ENCODE measurements around the gene ACSS1.

ACSS1 gene

DNA sequence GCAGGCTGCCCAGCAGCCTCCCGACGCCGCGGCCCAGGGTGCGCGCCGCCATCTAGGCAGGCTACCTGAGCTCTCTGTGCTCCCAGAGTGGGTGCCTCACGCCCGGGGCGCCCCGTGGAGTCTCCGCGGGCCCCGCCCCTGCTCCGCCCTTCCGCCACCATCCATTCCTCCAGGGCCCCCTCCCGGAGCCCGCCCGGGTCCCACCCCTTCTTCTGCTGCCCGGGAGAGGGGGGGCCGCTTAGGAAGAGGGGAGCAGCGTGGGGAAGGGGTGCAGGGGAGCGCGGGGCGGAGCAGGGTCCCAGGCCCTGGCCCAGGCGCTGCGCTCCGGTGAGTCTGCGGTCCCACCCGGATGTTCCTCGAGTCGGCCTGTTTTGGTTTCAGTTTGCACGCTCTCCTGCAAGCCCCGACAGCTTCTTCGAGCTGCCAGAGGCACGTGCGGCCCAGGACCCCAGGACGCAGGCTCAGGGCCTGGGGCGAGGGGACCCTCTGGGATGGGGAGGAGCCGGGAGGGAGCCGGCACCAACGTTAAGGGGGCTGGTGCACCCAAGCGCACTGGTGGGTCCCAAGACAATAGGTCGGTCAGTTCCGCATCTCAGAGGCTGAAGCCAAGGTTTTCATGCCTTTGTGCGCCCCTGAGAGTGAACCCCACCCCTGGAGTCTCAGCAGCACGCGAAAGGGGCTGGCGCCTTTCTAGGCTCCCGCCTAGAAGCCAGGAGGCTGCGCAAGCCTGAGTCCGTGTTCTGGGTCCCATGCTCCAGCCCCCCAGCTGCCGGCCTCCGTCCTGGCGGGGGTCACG, at the start of gene ACSS1:
TSS of gene ACSS1 (minus strand) at position 89 of the 796 bp plus-strand sequence. CDS start at position 52, 37 bp downstream.
- peak; percentile 54 for DNase-seq (ENCODE audit: low read depth)

DNA sequence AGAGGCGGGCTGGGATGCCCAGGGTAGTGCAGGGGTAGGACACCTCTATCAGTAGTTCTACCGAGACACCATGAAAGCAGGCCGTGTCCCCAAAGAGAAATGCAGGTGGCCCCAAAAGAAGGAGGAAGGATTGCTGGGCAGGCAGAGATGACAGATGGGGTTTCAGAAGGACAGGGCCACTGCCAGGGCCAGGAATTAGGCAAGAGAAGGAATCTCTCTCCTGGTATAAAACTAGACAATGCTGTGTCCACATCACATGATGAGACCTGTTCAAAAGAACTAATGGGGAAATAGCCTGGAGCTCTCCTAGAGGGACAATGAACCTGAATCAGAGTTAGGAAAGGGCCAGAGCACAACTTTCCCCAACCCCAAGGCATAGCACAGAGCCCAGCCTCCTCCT, 45.6 kb upstream of the ACSS1 start:
- no peak for DNase-seq (ENCODE audit: low read depth)

DNA sequence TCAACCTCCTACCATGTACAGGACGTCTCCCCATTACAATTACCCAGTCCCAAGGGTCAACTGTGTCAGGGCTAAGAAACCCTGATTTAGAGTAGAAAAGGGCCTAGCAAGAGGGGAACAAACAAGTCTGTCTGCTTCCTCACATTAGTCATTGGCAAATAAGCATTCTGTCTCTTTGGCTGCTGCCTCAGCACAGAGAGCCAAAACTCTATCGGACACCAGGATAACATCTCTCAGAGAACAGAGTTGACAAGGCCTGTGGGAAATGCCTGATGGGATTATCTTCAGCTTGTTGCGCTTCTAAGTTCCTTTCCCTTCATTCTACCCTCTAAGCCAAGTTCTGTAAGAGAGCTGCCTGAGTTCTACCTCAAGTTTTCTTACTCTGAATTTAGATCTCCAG, 43.0 kb upstream of the ACSS1 start:
- no peak for DNase-seq (ENCODE audit: low read depth)

DNA sequence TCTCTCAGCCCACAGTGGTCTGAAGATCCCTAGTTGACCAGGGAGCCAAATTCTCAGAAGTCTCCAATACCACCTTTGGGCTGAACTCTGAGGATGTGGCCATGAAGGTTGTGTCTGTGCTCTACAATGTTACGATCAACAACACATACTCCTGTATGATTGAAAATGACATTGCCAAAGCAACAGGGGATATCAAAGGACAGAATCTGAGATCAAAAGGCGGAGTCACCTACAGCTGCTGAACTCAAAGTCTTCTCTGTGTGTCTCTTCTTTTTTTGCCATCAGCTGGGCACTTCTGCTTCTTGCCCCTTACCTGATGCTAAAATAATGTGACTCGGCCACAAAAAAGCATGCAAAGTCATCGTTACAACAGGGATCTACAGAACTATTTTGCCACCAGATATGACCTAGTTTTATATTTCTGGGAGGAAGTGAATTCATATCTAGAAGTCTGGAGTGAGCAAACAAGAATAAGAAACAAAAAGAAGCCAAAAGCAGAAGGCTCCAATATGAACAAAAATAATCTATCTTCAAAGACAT, 41.7 kb upstream of the ACSS1 start:
- no peak for DNase-seq (ENCODE audit: low read depth)

DNA sequence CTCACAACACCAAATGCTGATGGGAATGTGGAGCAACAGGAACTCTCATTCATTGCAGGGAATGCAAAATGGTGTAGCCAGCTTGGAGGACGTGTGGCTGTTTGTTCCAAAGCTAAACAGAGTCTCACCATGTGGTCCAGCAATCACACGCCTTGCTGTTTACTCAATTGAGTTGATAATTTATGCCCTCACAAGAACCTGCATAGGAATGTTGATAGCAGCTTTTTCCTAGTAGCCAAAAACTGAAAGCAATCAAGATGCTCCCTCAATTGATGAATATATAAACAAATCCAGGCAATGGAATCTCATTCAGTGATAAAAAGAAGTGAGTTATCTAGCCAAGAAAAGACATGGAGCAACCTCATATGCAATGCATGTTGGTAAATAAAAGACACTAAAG, 39.6 kb upstream of the ACSS1 start:
- no peak for DNase-seq (ENCODE audit: low read depth)

DNA sequence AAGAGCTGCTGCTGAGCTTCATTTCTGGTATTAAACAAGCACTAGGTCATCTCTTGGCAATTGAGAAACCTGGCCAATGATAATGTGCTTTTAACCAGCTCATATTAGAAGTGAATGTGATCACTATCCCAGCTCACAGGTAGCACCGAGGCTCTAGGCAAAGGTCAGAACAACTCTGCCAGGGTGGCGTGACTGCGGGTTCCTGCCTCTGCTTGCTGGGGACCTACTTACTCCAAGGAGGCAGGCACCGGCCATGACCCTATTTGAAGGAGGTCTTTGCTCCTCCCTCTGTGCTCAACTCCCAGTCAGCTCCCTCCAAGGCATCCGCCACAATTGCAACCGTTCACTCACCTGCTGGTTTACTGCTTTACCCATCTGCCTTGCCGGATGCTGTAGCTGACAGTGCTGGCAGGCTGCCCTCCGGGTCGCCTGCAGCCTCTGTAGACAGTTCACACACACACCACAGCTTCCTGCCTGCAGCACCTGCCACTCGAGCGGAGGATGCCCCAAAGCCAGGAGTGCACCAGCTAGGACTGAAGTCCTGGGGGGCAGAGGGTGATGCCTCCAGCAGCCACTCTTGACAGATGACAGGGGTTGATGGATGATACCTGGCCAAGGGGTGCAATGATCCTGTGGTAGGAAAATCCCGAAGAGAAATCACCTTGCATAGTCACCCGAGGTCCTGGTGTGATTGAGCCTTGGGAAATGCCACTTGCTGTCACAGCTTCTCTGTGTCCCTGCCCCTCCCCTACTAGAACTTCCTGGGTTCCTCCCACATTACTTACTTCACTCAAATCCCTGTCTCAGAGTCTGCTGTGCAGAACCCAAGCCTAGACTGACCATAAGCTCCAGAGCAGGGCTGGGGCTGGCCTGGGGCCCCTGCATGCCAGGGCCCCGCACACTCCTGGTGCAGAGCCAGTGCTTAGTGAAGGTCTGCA, 32.8 kb upstream of the ACSS1 start:
- peak; percentile 44 for DNase-seq (ENCODE audit: low read depth)

DNA sequence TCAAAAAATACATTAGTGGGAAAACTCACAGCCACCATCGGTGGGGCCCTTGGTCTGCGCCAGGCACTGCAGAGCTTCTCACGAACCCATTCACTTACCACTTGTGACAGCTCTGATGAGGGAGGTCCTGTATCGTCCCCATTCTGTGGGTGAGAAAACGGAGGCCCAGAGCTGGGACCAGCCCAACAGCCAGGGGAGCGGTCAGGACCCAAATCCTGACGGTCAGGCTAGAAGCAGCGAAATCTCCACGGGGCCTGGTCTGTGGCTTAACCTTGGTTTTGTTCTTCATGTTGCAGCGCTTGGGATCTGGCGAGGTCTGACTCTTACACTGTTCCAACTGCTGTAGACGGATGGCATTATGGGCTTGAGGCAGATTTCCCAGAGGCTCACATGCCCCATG, 31.7 kb upstream of the ACSS1 start:
- no peak for DNase-seq (ENCODE audit: low read depth)

DNA sequence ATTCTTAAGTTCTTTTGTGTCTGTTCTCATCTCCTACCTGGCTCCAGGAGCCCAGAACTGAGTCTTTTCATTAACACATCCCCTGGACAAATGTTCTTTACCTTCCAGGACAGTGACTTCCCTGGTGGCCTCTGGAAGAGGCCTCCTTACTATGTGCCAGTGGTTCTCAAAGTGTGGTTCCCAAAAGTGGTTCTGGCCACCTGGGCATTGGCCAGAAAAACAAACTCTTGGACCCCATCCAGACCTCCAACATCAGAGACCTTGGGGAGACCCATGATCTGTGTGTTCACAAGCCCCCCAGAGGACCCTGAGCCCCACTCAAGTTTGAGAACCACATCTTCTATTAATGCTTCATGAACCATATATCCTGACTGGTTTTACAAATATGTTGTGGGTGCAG, 31.2 kb upstream of the ACSS1 start:
- DNase-seq (ENCODE audit: low read depth), result no peak

DNA sequence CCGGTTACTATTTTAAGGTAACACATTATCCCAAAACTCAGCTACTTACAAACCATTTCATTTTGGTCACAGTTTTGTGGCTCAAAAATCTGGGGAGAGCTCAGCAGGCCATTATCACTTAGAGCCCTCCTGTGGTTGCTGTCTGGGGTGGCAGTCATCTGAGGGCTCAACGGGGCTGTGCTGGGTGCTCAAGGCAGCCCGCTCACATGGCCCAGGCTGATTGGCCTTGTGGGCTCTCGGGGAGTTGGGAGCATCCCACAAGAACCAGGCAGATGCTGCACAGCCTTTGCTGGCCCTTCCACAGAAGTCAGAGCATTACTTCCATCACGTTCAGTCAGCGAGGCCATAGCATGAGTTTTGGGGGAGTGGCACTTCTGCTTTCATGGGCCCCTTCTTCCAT, 30.3 kb upstream of the ACSS1 start:
- no peak for DNase-seq (ENCODE audit: low read depth)

DNA sequence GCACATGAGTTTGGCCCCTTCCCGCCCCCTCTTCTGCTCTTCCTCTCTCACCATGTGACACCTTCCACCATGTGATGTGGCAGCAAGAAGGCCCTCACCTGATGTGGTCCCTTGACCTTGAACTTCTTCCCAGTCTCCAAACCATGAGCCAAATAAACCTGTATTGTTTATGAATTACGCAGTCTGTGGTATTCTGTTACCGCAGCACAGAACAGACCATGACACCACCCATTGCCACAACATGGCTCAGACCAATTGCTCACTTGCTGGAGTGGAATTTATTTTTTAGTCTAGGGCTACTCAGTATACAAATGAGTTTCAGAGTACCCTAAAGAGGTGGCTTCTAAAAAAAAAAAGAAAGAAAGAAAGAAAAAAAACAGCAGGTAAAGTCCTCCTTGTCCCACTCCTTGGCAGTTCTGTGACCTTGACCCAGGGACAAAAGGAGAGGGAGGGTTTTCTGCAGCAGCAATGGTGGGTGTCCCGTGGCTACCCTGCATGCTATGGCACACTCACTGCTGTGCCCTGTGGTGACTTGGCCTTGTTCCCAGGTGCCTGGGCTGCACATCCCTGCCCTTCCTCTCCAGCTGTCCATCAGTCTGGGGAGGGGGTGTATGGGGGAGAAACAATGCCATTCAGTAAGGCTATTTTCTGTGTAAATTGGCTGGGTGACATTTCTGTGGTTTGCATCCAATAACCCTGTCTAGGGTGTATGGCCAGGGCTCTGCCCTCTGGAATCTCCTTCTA, 29.4 kb upstream of the ACSS1 start:
- DNase-seq (ENCODE audit: low read depth), result no peak

DNA sequence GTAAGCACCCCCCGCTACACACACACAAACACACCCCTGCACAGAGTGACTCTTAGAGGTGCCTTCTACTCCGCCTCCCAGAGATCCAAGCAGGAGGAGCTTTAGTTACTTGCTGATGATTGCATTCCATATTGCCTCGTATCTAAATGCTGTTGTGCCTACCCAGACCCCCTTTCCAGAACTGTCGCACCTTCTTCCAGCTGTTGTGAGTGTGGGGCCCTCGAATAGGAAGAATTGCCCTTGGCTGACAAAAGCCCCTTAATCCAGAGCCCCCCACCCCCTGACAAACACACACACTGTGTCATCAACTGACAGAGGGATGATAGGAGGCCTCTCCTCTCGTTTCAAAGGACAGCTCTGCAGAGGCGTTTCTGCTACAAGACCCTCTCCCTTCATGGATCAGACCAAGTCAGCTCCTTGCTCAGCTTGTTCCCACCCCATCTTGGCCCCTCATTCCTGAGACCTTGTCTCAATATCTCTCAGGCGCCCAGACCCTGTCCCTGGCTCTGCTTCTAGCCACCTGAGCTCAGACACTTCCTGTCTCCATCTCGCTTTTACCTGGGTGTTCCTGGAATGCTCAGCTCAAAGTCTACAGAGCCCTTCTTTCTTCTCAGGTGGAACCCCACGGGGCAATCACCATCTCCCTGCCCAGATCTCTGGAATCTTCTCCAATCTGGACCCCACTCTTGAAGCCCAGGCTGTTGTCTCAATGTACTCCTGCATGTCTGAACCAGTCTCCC, 28.0 kb upstream of the ACSS1 start:
- no peak for DNase-seq (ENCODE audit: low read depth)

DNA sequence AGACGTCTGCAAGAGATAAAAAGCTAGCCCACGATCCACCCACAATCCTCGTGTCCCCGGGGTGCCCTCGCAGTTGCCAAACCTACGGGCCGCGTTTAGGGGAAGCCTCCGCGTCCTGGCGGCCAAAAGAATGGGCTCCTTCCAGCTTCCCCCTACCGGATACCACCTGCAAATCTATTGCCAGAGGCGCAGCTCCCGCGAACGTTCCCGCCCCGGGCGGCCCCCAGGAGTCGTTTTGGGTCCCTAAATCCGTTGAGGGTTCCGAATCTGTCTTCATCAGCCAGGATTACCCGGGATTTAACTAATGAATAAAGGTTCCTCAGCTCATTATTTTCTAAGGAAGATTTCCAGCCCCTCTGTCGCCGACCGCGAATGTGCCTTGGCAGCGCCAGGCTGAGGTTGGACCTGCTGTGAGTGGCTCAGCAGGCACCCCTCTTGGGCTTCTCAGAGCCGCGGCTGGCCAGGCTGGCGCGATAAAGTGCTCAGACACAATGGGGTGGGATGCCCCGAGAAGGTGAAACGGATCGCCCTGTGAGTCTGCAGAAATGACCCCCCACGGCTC, 26.8 kb upstream of the ACSS1 start:
- no peak for DNase-seq (ENCODE audit: low read depth)

DNA sequence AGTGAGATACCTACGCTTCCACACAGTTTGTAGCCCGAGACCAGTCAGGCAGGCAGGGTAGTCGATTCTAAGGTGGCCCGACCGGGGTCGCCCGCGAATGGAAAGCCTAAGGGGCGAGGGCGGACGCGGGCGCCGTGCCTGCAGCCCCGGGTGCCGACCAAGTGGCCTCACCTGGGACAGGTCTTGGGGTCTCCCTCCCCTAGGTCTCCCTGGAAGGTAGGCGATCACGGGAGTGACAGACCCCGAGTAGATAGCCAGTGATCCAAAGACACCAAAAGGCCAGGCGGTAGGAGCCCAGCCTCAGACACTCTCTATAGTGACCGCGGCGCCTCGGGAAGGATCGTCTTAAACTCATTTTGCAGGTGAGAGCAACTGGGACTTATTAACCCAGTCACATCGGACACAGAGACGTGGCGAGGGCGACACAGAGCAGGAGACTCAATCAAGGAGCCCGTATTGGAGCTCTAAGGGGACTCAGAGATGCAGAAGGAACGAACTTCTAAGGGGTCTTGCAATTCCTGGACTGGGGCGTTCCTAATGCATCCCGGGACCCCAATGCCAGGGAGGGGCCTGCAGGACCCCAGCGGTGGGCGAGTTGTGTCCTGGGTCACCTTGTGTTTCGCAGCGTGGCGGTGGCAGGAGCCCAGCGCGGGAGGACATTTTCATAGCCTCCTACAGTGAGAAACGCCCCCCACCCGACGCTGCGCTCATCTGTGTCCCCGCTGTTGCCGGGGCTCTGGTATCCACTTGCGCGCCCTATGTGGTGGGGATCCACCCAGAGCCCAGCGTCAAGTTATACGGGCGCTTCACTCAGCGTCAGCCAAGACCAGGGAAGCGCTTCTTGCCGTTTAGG, 26.1 kb upstream of the ACSS1 start:
- no peak for DNase-seq (ENCODE audit: low read depth)

DNA sequence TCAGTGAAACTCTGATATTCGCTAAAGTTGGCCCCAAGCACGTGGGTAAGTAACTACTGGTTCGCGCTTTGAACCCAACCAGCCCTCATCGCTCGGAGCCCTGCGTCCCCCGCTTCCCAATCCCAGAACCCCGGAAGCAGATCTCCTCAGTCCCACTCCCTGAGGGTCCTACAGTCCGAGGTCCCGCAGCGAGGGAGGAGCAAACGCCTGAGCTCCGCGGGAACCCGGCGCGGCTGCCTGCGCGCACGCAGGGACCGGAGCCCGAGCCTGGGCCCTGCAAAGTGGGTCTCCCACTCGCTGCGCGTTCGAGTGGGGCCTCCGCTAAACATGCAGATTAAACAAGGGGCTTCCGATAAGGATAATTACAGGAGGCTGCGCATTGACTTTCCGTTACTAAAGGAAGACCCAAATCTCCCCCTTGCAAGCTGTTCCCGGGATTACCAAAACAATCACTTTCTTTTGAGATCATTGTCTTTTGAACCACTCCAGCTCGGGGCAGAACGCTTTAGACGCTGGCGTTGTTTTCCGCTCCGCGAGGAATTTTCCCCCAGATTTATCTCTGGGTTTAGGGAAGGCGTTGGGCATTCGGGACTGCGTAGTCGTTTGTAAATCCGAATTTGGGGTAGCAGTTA, 25.3 kb upstream of the ACSS1 start:
- DNase-seq (ENCODE audit: low read depth), result no peak

DNA sequence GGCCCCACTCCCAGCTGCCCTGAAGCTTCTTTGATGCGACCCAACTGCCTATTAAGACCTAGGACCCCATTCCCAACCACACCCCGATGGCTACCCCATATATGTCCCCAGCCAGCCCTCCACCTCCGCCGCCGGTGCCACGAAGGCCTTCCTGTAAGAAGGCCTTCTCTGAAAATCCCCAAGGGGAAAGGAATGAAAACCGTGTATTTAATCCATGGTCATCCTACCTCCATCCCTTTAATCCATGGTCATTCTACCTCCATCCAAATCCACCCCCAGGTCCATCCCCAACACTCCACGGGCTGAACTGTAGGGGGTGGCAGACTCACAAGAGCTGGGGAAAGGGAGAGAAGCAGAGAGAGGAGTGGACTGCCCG, 24.5 kb upstream of the ACSS1 start:
- no peak for DNase-seq (ENCODE audit: low read depth)

DNA sequence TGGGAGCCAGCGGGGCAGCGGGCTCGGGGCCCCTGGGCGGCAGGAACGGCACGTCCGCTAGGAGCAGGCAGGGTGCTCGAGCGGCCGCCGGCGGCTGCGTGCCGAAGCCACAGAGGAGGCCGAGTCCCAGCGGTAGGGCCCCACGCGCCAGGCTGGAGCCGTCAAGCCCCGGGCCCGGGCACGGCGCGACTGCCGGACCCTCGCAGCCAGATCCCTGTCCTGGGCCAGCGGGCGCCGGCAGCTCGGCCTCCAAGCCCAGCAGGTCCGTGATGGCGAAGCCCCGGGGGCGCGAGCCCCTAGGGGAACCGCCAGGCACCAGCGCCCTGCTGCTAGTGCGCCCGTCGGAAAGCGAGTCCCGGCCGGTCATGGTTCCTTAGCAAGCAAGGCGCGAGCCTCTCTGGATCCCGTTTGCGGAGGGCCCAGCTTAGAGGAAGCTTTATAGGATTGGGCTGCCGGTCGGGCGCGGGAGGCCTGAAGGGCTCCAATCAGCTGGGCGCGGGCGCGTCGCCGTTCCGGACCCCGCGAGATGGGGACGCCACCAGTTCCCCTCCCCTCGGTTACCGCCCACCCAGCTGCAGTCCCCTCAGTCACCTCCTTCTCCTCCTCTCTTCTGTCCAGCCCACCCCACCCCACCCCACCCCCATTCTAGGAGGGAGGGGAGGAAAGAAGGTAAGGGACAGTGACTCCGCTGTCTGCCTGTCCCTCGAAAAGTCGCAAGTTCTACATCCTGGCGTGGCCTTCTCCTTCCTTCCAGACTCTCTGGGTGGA, 24.0 kb upstream of the ACSS1 start, which contains the start of gene VSX1:
TSS of gene VSX1 (minus strand) at position 412 of the 768 bp plus-strand sequence. CDS start at position 367, 45 bp downstream.
- no peak for DNase-seq (ENCODE audit: low read depth)

DNA sequence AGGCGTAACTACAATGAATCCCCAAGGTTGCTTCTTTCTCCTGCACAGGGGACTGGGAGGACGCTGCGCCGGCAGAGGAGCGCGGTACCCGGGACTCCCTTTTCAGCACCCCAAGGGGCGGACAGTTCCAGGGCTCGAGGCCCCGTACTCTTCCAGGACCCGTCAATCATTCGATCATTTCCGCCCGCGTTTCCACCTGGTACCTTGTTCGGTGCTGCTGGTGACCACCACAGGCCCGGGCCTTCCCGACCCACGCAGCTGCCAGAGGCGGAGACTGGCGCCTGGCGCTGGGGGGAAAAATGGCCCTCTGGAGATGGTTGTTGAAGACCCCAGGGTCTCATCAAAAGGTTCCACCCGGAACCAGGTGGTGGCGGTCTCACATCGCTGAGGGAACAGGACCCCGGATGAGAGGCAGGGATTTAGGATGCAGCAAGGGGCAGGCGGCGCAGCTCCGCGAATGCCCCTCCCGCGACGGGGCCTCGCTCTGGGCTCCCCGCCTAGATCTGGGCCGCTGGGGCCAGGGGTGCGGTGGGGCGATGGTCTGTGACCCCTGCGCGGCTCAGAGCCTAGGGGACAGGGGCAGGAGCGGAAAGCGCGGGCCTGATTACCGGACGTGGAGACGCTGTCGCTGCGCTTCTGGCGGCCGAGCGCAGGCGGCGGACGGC, 23.3 kb upstream of the ACSS1 start:
- no peak for DNase-seq (ENCODE audit: low read depth)

DNA sequence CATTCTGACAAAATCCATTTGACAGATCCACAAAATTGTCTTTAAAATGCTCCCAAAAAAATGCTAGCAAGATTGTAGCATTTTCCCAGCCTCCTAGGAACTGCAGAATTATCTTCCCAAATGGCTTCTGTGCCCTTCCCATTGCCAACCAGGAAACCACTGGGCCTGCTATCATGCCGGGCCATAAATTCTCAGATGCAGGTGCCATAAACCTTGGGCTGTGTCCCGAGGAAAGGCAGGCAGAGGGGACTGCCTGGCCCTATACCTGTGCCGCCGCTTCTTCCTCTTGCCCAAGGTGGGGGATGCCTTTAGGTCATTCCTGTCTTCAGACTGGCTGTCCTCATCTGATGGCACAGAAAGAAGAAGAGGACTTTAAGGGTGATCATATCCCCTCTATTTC, 21.2 kb upstream of the ACSS1 start:
- DNase-seq (ENCODE audit: low read depth), result no peak
